CD4-positive, alpha-beta T cell (primary cell): ENCODE measurements around the gene LSM14A. TPM values are rescaled to one million over a fixed set of nuclear protein-coding genes. Genes with fewer than 3 reads are reported as not detected.
A peak's percentile ranks its signal among the peaks of the same experiment; 100 is the strongest.

Experiments
- ATAC-seq: fragments of 200-7000 bp; cut with Tn5 transposase; one replicate; pipeline ENCODE4 v1.10.0; 2022; ENCODE audit warnings: mild to moderate bottlenecking; ENCODE audit not compliant: poor library complexity
- CTCF ChIA-PET: fragments of 350-600 bp; sonication (Branson Sonifier 250); formaldehyde crosslinking; loops from one replicate; lab custom pipeline; 2021; ENCODE audit warnings: antibody characterized with exemption, inconsistent platforms; lab: Charles Lee
- POLR2A ChIA-PET: fragments of 350-600 bp; sonication (Branson Sonifier 250); formaldehyde crosslinking; loops from one replicate; lab custom pipeline; 2021; ENCODE audit warnings: antibody characterized with exemption, inconsistent platforms; lab: Charles Lee
- DNase-seq, 14 experiments: peaks; one replicate each; pipeline ENCODE4 v3.0.0-alpha.2; 2013 to 2020; ENCODE audit warnings: mixed read lengths in 2 of 14
- H3K27ac ChIP-seq, 2 donors: one replicate each; pipeline versions ENCODE4 v1.5.1 to v1.7.0; 2013; ENCODE audit warnings: low read length in 2 of 2, low read depth in 1 of 2, mild to moderate bottlenecking in 1 of 2
- H3K27me3 ChIP-seq, 2 experiments: 1 replicate in 1 of 2; 2 replicates in 1 of 2; pipeline versions ENCODE4 v1.6.1 to v1.7.0; 2013; ENCODE audit warnings: low read length in 2 of 2, control low read depth in 1 of 2, mild to moderate bottlenecking in 1 of 2, moderate library complexity in 1 of 2; ENCODE audit not compliant: insufficient read depth in 2 of 2, control insufficient read depth in 1 of 2
- H3K36me3 ChIP-seq: one replicate; pipeline ENCODE4 v1.6.1; 2013; ENCODE audit warnings: low read length, control low read depth; ENCODE audit not compliant: insufficient read depth
- H3K4me1 ChIP-seq: one replicate; pipeline ENCODE4 v1.6.1; 2013; ENCODE audit warnings: low read length, control low read depth; ENCODE audit not compliant: insufficient read depth
- H3K4me3 ChIP-seq: one replicate; pipeline ENCODE4 v1.5.1; 2013; ENCODE audit warnings: mild to moderate bottlenecking, low read length, moderate library complexity
- H3K9me3 ChIP-seq, 2 experiments: 1 replicate in 1 of 2; 2 replicates in 1 of 2; pipeline versions ENCODE4 v1.6.1 to v1.7.0; 2013; ENCODE audit warnings: low read length in 2 of 2, mild to moderate bottlenecking in 2 of 2, control low read depth in 1 of 2, moderate library complexity in 1 of 2; ENCODE audit not compliant: control insufficient read depth in 1 of 2, insufficient read depth in 1 of 2
- H3K27ac Mint-ChIP-seq: one replicate; pipeline ENCODE4 v1.8.0; 2020; ENCODE audit warnings: mixed read lengths
- H3K27me3 Mint-ChIP-seq: one replicate; pipeline ENCODE4 v1.8.0; 2021; ENCODE audit warnings: mixed read lengths
- H3K36me3 Mint-ChIP-seq: one replicate; pipeline ENCODE4 v1.8.0; 2021; ENCODE audit warnings: low read depth, mixed read lengths
- H3K4me1 Mint-ChIP-seq: one replicate; pipeline ENCODE4 v1.8.0; 2021; ENCODE audit warnings: low read depth, mixed read lengths
- H3K4me3 Mint-ChIP-seq: one replicate; pipeline ENCODE4 v1.8.0; 2020; ENCODE audit warnings: mild to moderate bottlenecking, mixed read lengths
- H3K9me3 Mint-ChIP-seq: one replicate; pipeline ENCODE4 v1.8.0; 2020; ENCODE audit warnings: mixed read lengths
- intact Hi-C, 2 experiments: fragments of 100-400 bp; cut with DNase I in 1 of 2; cut with micrococcal nuclease in 1 of 2; formaldehyde crosslinking; loops; one replicate each; pipeline versions ENCODE4 v1.15.1 to v1.9.0; 2023 to 2025; cut with DNase I, micrococcal nuclease
- total RNA-seq, 174 experiments: library from RNA in 2 of 174; stranded (reverse) in 2 of 174; gene quantifications; one replicate each; pipeline ENCODE4 v1.2.3 and lab custom pipeline; 2021 to 2026
- TF ChIP-seq, protein P1 (sequence below): fragments of 200-600 bp; IDR thresholded peaks from one replicate; pipeline ENCODE4 v1.8.0; 2022; ENCODE audit warnings: antibody characterized with exemption, mild to moderate bottlenecking

The LSM14A gene
- total RNA-seq, 2 experiments from 2014 or later: 210 to 217 TPM

DNA sequence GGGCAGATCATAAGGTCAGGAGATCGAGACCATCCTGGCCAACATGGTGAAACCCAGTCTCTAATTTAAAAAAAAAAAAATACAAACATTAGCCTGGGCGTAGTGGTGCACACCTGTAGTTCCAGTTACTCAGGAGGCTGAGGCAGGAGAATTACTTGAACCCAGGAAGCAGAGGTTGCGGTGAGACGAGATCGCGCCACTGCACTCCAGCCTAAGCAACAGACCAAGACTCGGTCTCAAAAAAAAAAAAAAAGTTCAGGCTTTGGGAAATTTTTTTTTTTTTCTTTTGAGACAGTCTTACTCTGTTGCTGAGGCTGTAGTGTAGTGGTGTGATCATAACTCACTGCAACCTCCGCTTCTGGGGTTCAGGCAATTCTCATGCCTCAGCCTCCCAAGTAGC is 14.7 kb downstream of the LSM14A start:
- Mint-ChIP-seq H3K4me1 (peaks cover 90% of the 10 kb centered on the region), H3K9me3 (no peaks in the 10 kb centered on the region), H3K27ac (peak overlapping the region; percentile 55), H3K27me3 (no peaks in the 10 kb centered on the region), H3K36me3 (peaks cover 29% of the 10 kb centered on the region), H3K4me3 (no peak overlapping the region)
- CTCF ChIA-PET: no interaction called here
- peaks cover 3% of the 10 kb centered on the region for H3K36me3 ChIP-seq
- no peaks in the 10 kb centered on the region for H3K27me3 ChIP-seq
- no peak overlapping the region for H3K27ac ChIP-seq
- no peak for DNase-seq
- no peak overlapping the region for H3K4me3 ChIP-seq
- peaks cover 35% of the 10 kb centered on the region for H3K4me1 ChIP-seq
- POLR2A ChIA-PET: interaction anchor here (1.2 to 1.9 kb wide), 3 partner anchors 10 to 22 kb away, joined by 3 to 9 read pairs (median 3); partner anchors contain the start of gene LSM14A
- H3K9me3 ChIP-seq: no peaks in the 10 kb centered on the region
- ATAC-seq: no peak
- TF ChIP-seq, protein P1, sequence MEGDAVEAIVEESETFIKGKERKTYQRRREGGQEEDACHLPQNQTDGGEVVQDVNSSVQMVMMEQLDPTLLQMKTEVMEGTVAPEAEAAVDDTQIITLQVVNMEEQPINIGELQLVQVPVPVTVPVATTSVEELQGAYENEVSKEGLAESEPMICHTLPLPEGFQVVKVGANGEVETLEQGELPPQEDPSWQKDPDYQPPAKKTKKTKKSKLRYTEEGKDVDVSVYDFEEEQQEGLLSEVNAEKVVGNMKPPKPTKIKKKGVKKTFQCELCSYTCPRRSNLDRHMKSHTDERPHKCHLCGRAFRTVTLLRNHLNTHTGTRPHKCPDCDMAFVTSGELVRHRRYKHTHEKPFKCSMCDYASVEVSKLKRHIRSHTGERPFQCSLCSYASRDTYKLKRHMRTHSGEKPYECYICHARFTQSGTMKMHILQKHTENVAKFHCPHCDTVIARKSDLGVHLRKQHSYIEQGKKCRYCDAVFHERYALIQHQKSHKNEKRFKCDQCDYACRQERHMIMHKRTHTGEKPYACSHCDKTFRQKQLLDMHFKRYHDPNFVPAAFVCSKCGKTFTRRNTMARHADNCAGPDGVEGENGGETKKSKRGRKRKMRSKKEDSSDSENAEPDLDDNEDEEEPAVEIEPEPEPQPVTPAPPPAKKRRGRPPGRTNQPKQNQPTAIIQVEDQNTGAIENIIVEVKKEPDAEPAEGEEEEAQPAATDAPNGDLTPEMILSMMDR: no peak
- intact Hi-C loops: no loop called here

DNA sequence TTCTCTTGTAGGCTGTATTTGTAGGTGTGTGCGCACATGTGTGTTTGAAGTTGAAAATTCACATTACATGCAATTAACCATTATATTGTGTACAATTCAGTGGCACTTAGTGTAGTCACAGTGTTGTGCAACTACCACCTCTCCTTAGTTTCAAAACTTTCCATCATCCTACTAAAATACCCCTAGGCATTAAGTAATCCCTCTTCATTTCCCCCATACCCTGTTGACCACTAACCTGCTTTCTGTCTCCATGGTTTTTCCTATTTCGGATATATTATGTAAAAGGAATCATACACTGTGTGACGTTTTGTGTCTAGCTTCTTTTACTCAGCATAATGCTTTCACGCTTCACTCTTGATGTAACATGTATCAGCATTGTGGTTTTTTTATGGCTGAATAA is 16.1 kb downstream of the LSM14A start:
- no peaks in the 10 kb centered on the region for H3K27me3 Mint-ChIP-seq
- H3K27ac ChIP-seq: no peak overlapping the region
- ChIA-PET CTCF (interaction anchor here (1.3 kb wide), 1 partner anchor 10 kb away, joined by 4 read pairs; no protein-coding TSS in a partner anchor), POLR2A (interaction anchor here (1.9 kb wide), 1 partner anchor 15 kb away, joined by 9 read pairs; the partner anchor contains the start of gene LSM14A)
- peaks cover 31% of the 10 kb centered on the region for H3K4me1 ChIP-seq
- intact Hi-C loops: no loop called here
- H3K4me1 Mint-ChIP-seq: peaks cover 80% of the 10 kb centered on the region
- H3K27me3 ChIP-seq: no peaks in the 10 kb centered on the region
- peak overlapping the region; percentile 9 for H3K27ac Mint-ChIP-seq
- no peak overlapping the region for H3K4me3 ChIP-seq
- TF ChIP-seq, protein P1: no peak
- H3K36me3 ChIP-seq: peaks cover 7% of the 10 kb centered on the region
- H3K4me3 Mint-ChIP-seq: peak overlapping the region; percentile 0
- no peak for DNase-seq
- H3K36me3 Mint-ChIP-seq: peaks cover 21% of the 10 kb centered on the region
- no peaks in the 10 kb centered on the region for H3K9me3 ChIP-seq
- H3K9me3 Mint-ChIP-seq: no peaks in the 10 kb centered on the region
- no peak for ATAC-seq

DNA sequence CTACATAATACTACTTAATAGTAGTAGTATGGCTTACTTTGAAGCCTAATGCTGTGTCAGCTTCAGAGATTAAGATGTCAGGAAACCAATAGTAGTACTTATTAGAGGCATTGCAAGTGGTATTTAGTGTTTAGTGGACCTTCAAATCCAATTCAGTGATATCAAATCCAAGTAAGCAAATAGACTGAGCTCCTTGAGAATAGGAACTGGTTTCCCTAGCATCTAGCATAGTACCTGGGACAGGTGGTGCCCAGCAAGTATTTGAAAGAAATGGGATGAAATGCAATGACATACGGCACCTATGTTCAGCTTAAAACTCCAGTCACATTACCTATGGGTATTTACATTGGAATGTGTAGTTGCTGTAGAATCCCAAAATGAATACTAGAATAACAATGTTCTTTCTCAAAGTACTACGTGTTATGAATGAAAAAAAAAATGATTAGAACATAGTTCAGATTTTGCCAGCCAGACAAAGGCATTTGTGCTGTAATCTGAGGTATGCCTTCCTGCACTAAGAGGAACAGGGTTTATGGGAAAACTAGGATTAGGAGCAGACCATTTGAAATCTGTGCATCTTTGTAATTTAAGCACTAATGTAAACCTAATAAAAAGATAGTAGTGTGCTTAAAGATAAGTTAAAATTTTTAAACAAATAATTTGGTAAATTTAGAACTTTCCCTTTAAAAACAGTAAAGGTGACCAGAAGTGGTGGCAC is 17.1 kb downstream of the LSM14A start:
- no peak for DNase-seq
- H3K4me1 Mint-ChIP-seq: peaks cover 81% of the 10 kb centered on the region
- ChIA-PET POLR2A (interaction anchor here (1.2 kb wide), 1 partner anchor 16 kb away, joined by 4 read pairs; no protein-coding TSS in a partner anchor), CTCF (interaction anchor here (1.3 kb wide), 1 partner anchor 11 kb away, joined by 4 read pairs; no protein-coding TSS in a partner anchor)
- no peaks in the 10 kb centered on the region for H3K9me3 Mint-ChIP-seq
- H3K27me3 ChIP-seq: no peaks in the 10 kb centered on the region
- no peak overlapping the region for H3K4me3 ChIP-seq
- intact Hi-C loops: no loop called here
- H3K36me3 Mint-ChIP-seq: peaks cover 31% of the 10 kb centered on the region
- ATAC-seq: no peak
- TF ChIP-seq, protein P1: no peak
- H3K27me3 Mint-ChIP-seq: no peaks in the 10 kb centered on the region
- H3K27ac ChIP-seq: no peak overlapping the region
- H3K9me3 ChIP-seq: no peaks in the 10 kb centered on the region
- peaks cover 23% of the 10 kb centered on the region for H3K4me1 ChIP-seq
- H3K36me3 ChIP-seq: peaks cover 11% of the 10 kb centered on the region
- no peak overlapping the region for H3K4me3 Mint-ChIP-seq
- H3K27ac Mint-ChIP-seq: peak overlapping the region; percentile 9
